Measurements from ENCODE around the gene C17orf107.

C17orf107 gene

GRCh38 chr17:4937553-4937952 lies 38.2 kb downstream of the C17orf107 start:
- DNase-seq: no peak

- DNase-seq: no peak
Measured at GRCh38 chr17:4938069-4938491, 38.7 kb downstream of the C17orf107 start.

- DNase-seq: no peak
Measured at GRCh38 chr17:4938688-4939545, 39.6 kb downstream of the C17orf107 start.

- DNase-seq: no peak
Measured at GRCh38 chr17:4939546-4939795, 40.1 kb downstream of the C17orf107 start.

GRCh38 chr17:4939796-4940554 lies 40.6 kb downstream of the C17orf107 start, which contains the start of the genes RNF167 and SLC25A11:
TSS of gene RNF167 (plus strand) at chr17:4940268. CDS start at chr17:4940910, 642 bp downstream.
TSS of gene SLC25A11 (minus strand) at chr17:4940046. CDS start at chr17:4939910, 136 bp downstream.
- peak; percentile 99 for DNase-seq

- DNase-seq: no peak
Measured at GRCh38 chr17:4940555-4941318, 41.4 kb downstream of the C17orf107 start.

GRCh38 chr17:4941319-4941610 lies 41.9 kb downstream of the C17orf107 start:
- DNase-seq: no peak

- no peak for DNase-seq
Measured at GRCh38 chr17:4942760-4943508, 43.6 kb downstream of the C17orf107 start.

GRCh38 chr17:4944163-4944553 lies 44.8 kb downstream of the C17orf107 start:
- no peak for DNase-seq

GRCh38 chr17:4944554-4945175 lies 45.3 kb downstream of the C17orf107 start:
- no peak for DNase-seq

GRCh38 chr17:4945176-4945943 lies 46.0 kb downstream of the C17orf107 start:
- no peak for DNase-seq

- no peak for DNase-seq
Measured at GRCh38 chr17:4945944-4946280, 46.6 kb downstream of the C17orf107 start.

GRCh38 chr17:4946312-4946976 lies 47.1 kb downstream of the C17orf107 start:
- no peak for DNase-seq

- DNase-seq: no peak
Measured at GRCh38 chr17:4947010-4947410, 47.7 kb downstream of the C17orf107 start.

GRCh38 chr17:4947411-4948165 lies 48.3 kb downstream of the C17orf107 start:
- DNase-seq: no peak

- DNase-seq: peak; percentile 83
Measured at GRCh38 chr17:4948166-4948930, 49.0 kb downstream of the C17orf107 start, which contains the start of gene PFN1. TSS of gene PFN1 (minus strand) at chr17:4948530. CDS start at chr17:4948394, 136 bp downstream.

GRCh38 chr17:4948931-4949320 lies 49.6 kb downstream of the C17orf107 start:
- peak; percentile 83 for DNase-seq

GRCh38 chr17:4949321-4950074 lies 50.2 kb downstream of the C17orf107 start:
- DNase-seq: peak; percentile 64

All from midbrain (tissue), 1 donor.